GM23338 (cell line): ENCODE results near the gene RSL1D1. TPM values are rescaled to one million over a fixed set of nuclear protein-coding genes. Genes with fewer than 3 reads are reported as not detected.

Source experiments
- ATAC-seq: fragments of 200-7000 bp; cut with Tn5 transposase; 3 replicates; pipeline ENCODE4 v1.9.1; 2020
- DNase-seq: peaks from one replicate; pipeline ENCODE4 v3.0.0-alpha.2; 2015; ENCODE audit warnings: low spot score
- H2AFZ ChIP-seq: fragments of 200-600 bp; sonication (generic); 2 replicates; pipeline ENCODE4 v1.8.0; 2016; ENCODE audit warnings: antibody characterized with exemption, mild to moderate bottlenecking, moderate library complexity
- H3F3A ChIP-seq: fragments of 200-600 bp; sonication (generic); replicated peaks from 2 replicates; pipeline ENCODE4 v1.8.0; 2017; ENCODE audit warnings: antibody characterized with exemption, mixed run types, low read depth
- H3K27ac ChIP-seq: fragments of 200-600 bp; sonication (generic); 2 replicates; pipeline ENCODE4 v1.6.1; 2016; ENCODE audit warnings: low read depth
- H3K27me3 ChIP-seq: fragments of 200-600 bp; sonication (generic); 2 replicates; pipeline ENCODE4 v1.8.0; 2016; ENCODE audit warnings: mild to moderate bottlenecking, mixed run types, moderate library complexity; ENCODE audit not compliant: insufficient read depth
- H3K36me3 ChIP-seq: fragments of 200-600 bp; sonication (generic); 2 replicates; pipeline ENCODE4 v1.8.0; 2016; ENCODE audit warnings: mild to moderate bottlenecking; ENCODE audit not compliant: insufficient read depth
- H3K4me1 ChIP-seq: fragments of 200-600 bp; sonication (generic); 2 replicates; pipeline ENCODE4 v1.8.0; 2016; ENCODE audit warnings: mild to moderate bottlenecking, moderate library complexity; ENCODE audit not compliant: insufficient read depth
- H3K4me2 ChIP-seq: fragments of 200-600 bp; sonication (generic); 2 replicates; pipeline ENCODE4 v1.7.1; 2017; ENCODE audit warnings: mixed run types
- H3K4me3 ChIP-seq: fragments of 200-600 bp; sonication (generic); 2 replicates; pipeline ENCODE4 v1.6.1; 2016; ENCODE audit warnings: mixed run types
- H3K79me2 ChIP-seq: fragments of 200-600 bp; sonication (generic); replicated peaks from 2 replicates; pipeline ENCODE4 v1.8.0; 2017; ENCODE audit warnings: mild to moderate bottlenecking; ENCODE audit not compliant: insufficient read depth
- H3K9me2 ChIP-seq: fragments of 200-600 bp; sonication (generic); 2 replicates; pipeline ENCODE4 v1.8.0; 2017; ENCODE audit not compliant: insufficient read depth
- H4K20me1 ChIP-seq: fragments of 200-600 bp; sonication (generic); replicated peaks from 2 replicates; pipeline ENCODE4 v1.8.0; 2017; ENCODE audit warnings: mild to moderate bottlenecking; ENCODE audit not compliant: insufficient read depth
- H3K27ac Mint-ChIP-seq: 2 replicates; pipeline ENCODE4 v1.8.0; 2020; ENCODE audit warnings: inconsistent platforms, mild to moderate bottlenecking, moderate library complexity, mixed read lengths
- H3K27me3 Mint-ChIP-seq: 3 replicates; pipeline ENCODE4 v1.8.0; 2022; ENCODE audit warnings: low read depth, mild to moderate bottlenecking, moderate library complexity, mixed read lengths, inconsistent platforms; ENCODE audit not compliant: insufficient read depth, poor library complexity
- H3K36me3 Mint-ChIP-seq: 3 replicates; pipeline ENCODE4 v1.8.0; 2021; ENCODE audit warnings: low read depth, mild to moderate bottlenecking, inconsistent platforms, moderate library complexity, mixed read lengths
- H3K4me1 Mint-ChIP-seq: 3 replicates; pipeline ENCODE4 v1.8.0; 2020; ENCODE audit warnings: mild to moderate bottlenecking, inconsistent platforms, mixed read lengths
- H3K4me3 Mint-ChIP-seq: 3 replicates; pipeline ENCODE4 v1.8.0; 2021; ENCODE audit warnings: moderate library complexity, mild to moderate bottlenecking, inconsistent platforms, mixed read lengths
- H3K9me3 Mint-ChIP-seq: 3 replicates; pipeline ENCODE4 v1.8.0; 2020; ENCODE audit warnings: moderate library complexity, mild to moderate bottlenecking, inconsistent platforms, mixed read lengths
- CREB1 ChIP-seq: fragments of 250-450 bp; sonication (Bioruptor Pico); IDR thresholded peaks from 2 replicates; pipeline ENCODE4 v1.5.0; 2020; ENCODE audit warnings: low read depth, mild to moderate bottlenecking, moderate library complexity
- EZH2 ChIP-seq: fragments of 200-600 bp; sonication (generic); IDR thresholded peaks from one replicate; pipeline ENCODE4 v1.8.0; 2017; ENCODE audit warnings: antibody characterized with exemption, mild to moderate bottlenecking, low read depth; ENCODE audit not compliant: unreplicated experiment
- EZH2phosphoT487 ChIP-seq: fragments of 200-600 bp; sonication (generic); IDR thresholded peaks from one replicate; pipeline ENCODE4 v1.8.1; 2018; ENCODE audit warnings: antibody characterized with exemption; ENCODE audit not compliant: unreplicated experiment
- JUNB ChIP-seq: IDR thresholded peaks from one replicate; pipeline ENCODE4 v1.6.1; 2016; ENCODE audit warnings: antibody characterized with exemption; ENCODE audit not compliant: unreplicated experiment
- NANOG ChIP-seq: IDR thresholded peaks from 2 replicates; pipeline ENCODE4 v1.6.1; 2016; ENCODE audit warnings: antibody characterized with exemption, borderline replicate concordance
- POLR2AphosphoS5 ChIP-seq: IDR thresholded peaks from 2 replicates; pipeline ENCODE4 v1.6.1; 2016; ENCODE audit warnings: antibody characterized with exemption, low read depth
- STAT1 ChIP-seq: IDR thresholded peaks from one replicate; pipeline ENCODE4 v1.6.1; 2016; ENCODE audit warnings: antibody characterized with exemption; ENCODE audit not compliant: unreplicated experiment
- ZNF114 ChIP-seq: fragments of 250-450 bp; sonication (Bioruptor Pico); IDR thresholded peaks from 2 replicates; pipeline ENCODE4 v1.5.0; 2020; ENCODE audit warnings: mild to moderate bottlenecking, moderate library complexity
- ZNF331 ChIP-seq: fragments of 250-450 bp; sonication (Bioruptor Pico); IDR thresholded peaks from 2 replicates; pipeline ENCODE4 v1.5.0; 2020; ENCODE audit warnings: low read depth, mild to moderate bottlenecking, moderate library complexity
- polyA plus RNA-seq: library from polyadenylated mRNA; unstranded; fragments of >200 nt; fragmentation: Nextera tagmentation; extraction: Ambion mirVana; gene quantifications from 2 replicates; pipeline ENCODE4 v1.2.1, GENCODE V29; 2016
- total RNA-seq: library from RNA; depleted of rRNA; stranded (reverse); fragments of >200 nt; shearing (Covaris generic); gene quantifications from 2 replicates; pipeline ENCODE4 v1.2.3, GENCODE V29; 2014
- TF ChIP-seq, protein P1 (sequence below): IDR thresholded peaks from 2 replicates; pipeline ENCODE4 v1.6.1; 2016; ENCODE audit warnings: antibody characterized with exemption
- TF ChIP-seq, protein P2 (sequence below): fragments of 250-450 bp; sonication (Bioruptor Pico); IDR thresholded peaks from 2 replicates; pipeline ENCODE4 v1.5.0; 2020; ENCODE audit warnings: mild to moderate bottlenecking, moderate library complexity
- TF ChIP-seq, protein P3 (sequence below): IDR thresholded peaks from one replicate; pipeline ENCODE4 v1.6.1; 2018; ENCODE audit warnings: antibody characterized with exemption; ENCODE audit not compliant: unreplicated experiment
- TF ChIP-seq, protein P4 (sequence below), 2 experiments: fragments of 200-600 bp in 1 of 2; sonication (generic) in 1 of 2; conservative IDR thresholded peaks; 2 replicates each; pipeline versions ENCODE4 v1.5.1 to v1.6.1; 2016 to 2017; ENCODE audit warnings: antibody characterized with exemption in 2 of 2, low read depth in 2 of 2, mild to moderate bottlenecking in 2 of 2, moderate library complexity in 1 of 2

Gene RSL1D1
- total and polyA plus RNA-seq, 2 experiments from 2014 or later = 298 to 495 TPM

DNA sequence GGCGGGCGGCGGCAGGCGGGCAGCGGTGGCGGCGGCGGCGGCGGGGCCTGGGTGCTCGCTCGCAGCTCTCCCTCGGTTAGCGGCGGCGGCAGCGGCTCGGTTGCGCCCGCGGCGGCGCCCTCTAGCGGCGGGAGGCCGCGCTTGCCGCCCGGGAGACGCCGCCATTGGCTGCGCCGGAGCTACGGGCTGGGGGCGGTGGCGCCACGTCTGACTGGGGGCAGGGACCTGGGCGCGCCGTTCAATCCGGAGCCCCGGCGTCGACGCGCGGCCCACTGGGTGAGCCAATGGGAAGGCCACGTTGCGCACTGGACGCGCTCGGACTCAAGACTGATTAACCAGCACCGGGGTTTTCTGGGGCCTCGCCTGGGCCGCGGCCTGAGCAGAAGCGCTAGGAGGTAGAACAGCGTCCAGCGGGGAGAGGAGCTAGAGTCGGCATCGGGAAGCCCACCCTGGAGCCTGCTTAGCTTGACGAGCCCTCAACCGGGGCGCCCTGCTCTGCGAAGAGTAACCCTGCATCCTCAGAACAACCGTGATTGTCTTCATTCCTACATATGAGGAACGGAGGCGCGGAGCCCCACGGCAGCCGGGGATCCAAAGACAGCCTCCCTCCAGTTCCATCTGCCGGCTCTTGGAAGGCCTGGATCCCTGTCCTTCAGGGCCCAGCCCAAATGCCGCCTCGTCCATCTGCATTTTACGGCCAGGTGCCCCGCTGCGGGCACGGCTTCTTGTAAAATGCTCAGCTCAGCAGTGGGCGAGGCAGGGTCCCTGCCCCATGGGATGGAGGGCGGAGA lies 54.0 kb downstream of the RSL1D1 start, which contains the start of gene ZC3H7A:
Gene ZC3H7A, minus strand, starts transcription at position 93 of the 791 bp plus-strand sequence. CDS start 14,904 bp downstream, outside the sequence.
- ATAC-seq (peak; percentile 96), DNase-seq (peak; percentile 99)
- Histone ChIP-seq H3K9me2 (no peaks in the 10 kb centered on the region), H2AFZ (peak within 1 kb of the TSS; percentile 97), H3K79me2 (peaks cover 61% of the 10 kb centered on the region), H3K4me2 (peak within 1 kb of the TSS; percentile 100), H3K27me3 (no peaks in the 10 kb centered on the region), H3K4me1 (peaks cover 23% of the 10 kb centered on the region), H3F3A (peaks cover 16% of the 10 kb centered on the region), H3K4me3 (peak within 1 kb of the TSS; percentile 99), H3K36me3 (no peaks in the 10 kb centered on the region), H3K27ac (peak within 1 kb of the TSS; percentile 99), H4K20me1 (peaks cover 23% of the 10 kb centered on the region)
- H3K4me1 Mint-ChIP-seq = peaks cover 31% of the 10 kb centered on the region; the same call in 2 of the 3 replicates
- TF ChIP-seq, protein P1, sequence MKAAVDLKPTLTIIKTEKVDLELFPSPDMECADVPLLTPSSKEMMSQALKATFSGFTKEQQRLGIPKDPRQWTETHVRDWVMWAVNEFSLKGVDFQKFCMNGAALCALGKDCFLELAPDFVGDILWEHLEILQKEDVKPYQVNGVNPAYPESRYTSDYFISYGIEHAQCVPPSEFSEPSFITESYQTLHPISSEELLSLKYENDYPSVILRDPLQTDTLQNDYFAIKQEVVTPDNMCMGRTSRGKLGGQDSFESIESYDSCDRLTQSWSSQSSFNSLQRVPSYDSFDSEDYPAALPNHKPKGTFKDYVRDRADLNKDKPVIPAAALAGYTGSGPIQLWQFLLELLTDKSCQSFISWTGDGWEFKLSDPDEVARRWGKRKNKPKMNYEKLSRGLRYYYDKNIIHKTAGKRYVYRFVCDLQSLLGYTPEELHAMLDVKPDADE = peak; percentile 25; the same call in 1 of the 2 replicates
- TF ChIP-seq STAT1 (no peak), JUNB (no peak), EZH2phosphoT487 (no peak), POLR2AphosphoS5 (peak; percentile 89), ZNF114 (CRISPR knock-in tag) (no peak), NANOG (no peak), ZNF331 (CRISPR knock-in tag) (no peak), EZH2 (no peak), CREB1 (peak; percentile 87)
- TF ChIP-seq, protein P2, sequence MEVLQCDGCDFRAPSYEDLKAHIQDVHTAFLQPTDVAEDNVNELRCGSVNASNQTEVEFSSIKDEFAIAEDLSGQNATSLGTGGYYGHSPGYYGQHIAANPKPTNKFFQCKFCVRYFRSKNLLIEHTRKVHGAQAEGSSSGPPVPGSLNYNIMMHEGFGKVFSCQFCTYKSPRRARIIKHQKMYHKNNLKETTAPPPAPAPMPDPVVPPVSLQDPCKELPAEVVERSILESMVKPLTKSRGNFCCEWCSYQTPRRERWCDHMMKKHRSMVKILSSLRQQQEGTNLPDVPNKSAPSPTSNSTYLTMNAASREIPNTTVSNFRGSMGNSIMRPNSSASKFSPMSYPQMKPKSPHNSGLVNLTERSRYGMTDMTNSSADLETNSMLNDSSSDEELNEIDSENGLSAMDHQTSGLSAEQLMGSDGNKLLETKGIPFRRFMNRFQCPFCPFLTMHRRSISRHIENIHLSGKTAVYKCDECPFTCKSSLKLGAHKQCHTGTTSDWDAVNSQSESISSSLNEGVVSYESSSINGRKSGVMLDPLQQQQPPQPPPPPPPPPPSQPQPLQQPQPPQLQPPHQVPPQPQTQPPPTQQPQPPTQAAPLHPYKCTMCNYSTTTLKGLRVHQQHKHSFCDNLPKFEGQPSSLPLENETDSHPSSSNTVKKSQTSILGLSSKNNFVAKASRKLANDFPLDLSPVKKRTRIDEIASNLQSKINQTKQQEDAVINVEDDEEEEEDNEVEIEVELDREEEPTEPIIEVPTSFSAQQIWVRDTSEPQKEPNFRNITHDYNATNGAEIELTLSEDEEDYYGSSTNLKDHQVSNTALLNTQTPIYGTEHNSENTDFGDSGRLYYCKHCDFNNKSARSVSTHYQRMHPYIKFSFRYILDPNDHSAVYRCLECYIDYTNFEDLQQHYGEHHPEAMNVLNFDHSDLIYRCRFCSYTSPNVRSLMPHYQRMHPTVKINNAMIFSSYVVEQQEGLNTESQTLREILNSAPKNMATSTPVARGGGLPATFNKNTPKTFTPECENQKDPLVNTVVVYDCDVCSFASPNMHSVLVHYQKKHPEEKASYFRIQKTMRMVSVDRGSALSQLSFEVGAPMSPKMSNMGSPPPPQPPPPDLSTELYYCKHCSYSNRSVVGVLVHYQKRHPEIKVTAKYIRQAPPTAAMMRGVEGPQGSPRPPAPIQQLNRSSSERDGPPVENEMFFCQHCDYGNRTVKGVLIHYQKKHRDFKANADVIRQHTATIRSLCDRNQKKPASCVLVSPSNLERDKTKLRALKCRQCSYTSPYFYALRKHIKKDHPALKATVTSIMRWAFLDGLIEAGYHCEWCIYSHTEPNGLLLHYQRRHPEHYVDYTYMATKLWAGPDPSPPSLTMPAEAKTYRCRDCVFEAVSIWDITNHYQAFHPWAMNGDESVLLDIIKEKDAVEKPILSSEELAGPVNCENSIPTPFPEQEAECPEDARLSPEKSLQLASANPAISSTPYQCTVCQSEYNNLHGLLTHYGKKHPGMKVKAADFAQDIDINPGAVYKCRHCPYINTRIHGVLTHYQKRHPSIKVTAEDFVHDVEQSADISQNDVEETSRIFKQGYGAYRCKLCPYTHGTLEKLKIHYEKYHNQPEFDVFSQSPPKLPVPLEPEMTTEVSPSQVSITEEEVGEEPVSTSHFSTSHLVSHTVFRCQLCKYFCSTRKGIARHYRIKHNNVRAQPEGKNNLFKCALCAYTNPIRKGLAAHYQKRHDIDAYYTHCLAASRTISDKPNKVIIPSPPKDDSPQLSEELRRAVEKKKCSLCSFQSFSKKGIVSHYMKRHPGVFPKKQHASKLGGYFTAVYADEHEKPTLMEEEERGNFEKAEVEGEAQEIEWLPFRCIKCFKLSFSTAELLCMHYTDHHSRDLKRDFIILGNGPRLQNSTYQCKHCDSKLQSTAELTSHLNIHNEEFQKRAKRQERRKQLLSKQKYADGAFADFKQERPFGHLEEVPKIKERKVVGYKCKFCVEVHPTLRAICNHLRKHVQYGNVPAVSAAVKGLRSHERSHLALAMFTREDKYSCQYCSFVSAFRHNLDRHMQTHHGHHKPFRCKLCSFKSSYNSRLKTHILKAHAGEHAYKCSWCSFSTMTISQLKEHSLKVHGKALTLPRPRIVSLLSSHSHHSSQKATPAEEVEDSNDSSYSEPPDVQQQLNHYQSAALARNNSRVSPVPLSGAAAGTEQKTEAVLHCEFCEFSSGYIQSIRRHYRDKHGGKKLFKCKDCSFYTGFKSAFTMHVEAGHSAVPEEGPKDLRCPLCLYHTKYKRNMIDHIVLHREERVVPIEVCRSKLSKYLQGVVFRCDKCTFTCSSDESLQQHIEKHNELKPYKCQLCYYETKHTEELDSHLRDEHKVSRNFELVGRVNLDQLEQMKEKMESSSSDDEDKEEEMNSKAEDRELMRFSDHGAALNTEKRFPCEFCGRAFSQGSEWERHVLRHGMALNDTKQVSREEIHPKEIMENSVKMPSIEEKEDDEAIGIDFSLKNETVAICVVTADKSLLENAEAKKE = no peak
- TF ChIP-seq, protein P3, sequence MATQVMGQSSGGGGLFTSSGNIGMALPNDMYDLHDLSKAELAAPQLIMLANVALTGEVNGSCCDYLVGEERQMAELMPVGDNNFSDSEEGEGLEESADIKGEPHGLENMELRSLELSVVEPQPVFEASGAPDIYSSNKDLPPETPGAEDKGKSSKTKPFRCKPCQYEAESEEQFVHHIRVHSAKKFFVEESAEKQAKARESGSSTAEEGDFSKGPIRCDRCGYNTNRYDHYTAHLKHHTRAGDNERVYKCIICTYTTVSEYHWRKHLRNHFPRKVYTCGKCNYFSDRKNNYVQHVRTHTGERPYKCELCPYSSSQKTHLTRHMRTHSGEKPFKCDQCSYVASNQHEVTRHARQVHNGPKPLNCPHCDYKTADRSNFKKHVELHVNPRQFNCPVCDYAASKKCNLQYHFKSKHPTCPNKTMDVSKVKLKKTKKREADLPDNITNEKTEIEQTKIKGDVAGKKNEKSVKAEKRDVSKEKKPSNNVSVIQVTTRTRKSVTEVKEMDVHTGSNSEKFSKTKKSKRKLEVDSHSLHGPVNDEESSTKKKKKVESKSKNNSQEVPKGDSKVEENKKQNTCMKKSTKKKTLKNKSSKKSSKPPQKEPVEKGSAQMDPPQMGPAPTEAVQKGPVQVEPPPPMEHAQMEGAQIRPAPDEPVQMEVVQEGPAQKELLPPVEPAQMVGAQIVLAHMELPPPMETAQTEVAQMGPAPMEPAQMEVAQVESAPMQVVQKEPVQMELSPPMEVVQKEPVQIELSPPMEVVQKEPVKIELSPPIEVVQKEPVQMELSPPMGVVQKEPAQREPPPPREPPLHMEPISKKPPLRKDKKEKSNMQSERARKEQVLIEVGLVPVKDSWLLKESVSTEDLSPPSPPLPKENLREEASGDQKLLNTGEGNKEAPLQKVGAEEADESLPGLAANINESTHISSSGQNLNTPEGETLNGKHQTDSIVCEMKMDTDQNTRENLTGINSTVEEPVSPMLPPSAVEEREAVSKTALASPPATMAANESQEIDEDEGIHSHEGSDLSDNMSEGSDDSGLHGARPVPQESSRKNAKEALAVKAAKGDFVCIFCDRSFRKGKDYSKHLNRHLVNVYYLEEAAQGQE = no peak
- TF ChIP-seq, protein P4, sequence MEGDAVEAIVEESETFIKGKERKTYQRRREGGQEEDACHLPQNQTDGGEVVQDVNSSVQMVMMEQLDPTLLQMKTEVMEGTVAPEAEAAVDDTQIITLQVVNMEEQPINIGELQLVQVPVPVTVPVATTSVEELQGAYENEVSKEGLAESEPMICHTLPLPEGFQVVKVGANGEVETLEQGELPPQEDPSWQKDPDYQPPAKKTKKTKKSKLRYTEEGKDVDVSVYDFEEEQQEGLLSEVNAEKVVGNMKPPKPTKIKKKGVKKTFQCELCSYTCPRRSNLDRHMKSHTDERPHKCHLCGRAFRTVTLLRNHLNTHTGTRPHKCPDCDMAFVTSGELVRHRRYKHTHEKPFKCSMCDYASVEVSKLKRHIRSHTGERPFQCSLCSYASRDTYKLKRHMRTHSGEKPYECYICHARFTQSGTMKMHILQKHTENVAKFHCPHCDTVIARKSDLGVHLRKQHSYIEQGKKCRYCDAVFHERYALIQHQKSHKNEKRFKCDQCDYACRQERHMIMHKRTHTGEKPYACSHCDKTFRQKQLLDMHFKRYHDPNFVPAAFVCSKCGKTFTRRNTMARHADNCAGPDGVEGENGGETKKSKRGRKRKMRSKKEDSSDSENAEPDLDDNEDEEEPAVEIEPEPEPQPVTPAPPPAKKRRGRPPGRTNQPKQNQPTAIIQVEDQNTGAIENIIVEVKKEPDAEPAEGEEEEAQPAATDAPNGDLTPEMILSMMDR (conservative IDR thresholded peaks at IDR 0.05; ENCODE audit: low read depth in 2 of 2) = peak; percentile 25 to 67; a peak in 3 of 4 replicates
- H3K4me3 Mint-ChIP-seq = peak within 1 kb of the TSS; percentile 87
- H3K27ac Mint-ChIP-seq = peak within 1 kb of the TSS; percentile 98
- H3K9me3 Mint-ChIP-seq = no peaks in the 10 kb centered on the region
- H3K27me3 Mint-ChIP-seq = peaks cover 5% of the 10 kb centered on the region
- H3K36me3 Mint-ChIP-seq = peaks cover 11% of the 10 kb centered on the region; the same call in 2 of the 3 replicates
